ENCODE results near the gene YTHDF1. TPM values are rescaled to one million over a fixed set of nuclear protein-coding genes. Genes with fewer than 3 reads are reported as not detected.

The YTHDF1 gene
- polyA plus RNA-seq (2013), result 24.5 TPM

DNA sequence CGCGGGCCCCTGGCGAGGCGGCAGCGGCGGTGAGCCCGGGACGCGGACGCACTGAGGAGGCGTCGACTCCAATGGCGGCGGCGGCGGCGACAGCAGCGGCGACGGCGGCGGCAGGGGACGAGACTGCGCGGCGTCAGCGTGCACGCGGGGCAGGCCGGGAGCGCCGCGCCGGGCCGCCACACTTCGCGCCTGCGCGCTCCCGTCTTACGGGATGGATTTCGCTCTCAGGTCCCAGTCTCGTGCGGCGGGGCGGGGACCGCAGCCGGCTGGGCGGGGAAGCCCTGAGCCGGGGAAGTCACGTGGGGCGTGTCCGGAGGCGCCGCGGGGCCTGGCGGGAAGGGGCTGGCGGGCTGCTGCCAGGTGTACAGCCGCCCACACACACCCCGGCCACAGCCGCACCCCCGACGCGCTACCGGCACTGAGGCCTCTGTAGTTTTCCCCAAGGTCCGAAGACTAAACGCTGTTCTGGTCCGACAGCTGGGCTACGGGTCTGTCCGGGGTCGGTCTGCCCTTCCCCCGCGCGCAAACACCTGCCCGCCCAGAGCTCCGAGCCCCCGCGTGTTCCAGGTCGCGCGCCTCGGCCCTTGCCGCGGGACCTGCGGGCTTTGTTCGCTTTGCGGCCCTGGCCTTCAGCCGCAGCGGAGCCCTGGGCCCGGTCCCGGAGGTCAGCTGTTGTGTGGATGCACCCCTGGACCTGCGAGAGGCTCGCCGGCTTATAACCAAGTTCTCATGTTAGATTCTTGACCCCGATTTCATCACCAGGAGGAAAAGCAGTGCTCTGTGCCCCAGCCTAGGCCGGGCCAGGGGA, at the start of gene YTHDF1:
YTHDF1 (minus strand) TSS at position 91 of the 808 bp plus-strand sequence. CDS start 239 bp downstream, outside the sequence.
- Histone ChIP-seq H3K4me1 (ENCODE audit: control extremely low read depth in 1 of 4, control insufficient read depth in 4 of 4, insufficient read depth in 4 of 4, low read length in 3 of 4) (peaks cover 2 to 20% (median 18%) of the 10 kb centered on the region in 4 experiments), H3K4me3 (ENCODE audit: control insufficient read depth in 1 of 7, extremely low read depth in 1 of 7, insufficient read depth in 4 of 7, low read depth in 2 of 7, low read length in 6 of 7) (peak within 1 kb of the TSS; percentile 67 to 91 (median 83)), H3K36me3 (ENCODE audit: control insufficient read depth in 4 of 4, insufficient read depth in 4 of 4, low read length in 3 of 4) (peaks cover 16 to 34% (median 23%) of the 10 kb centered on the region in 4 experiments), H3K27me3 (replicated peaks in 2 of 5; ENCODE audit: control insufficient read depth in 4 of 5, insufficient read depth in 5 of 5, low read length in 4 of 5) (peaks cover 0 to 1% (median 0%) of the 10 kb centered on the region in 5 experiments), H3K27ac (ENCODE audit: insufficient read depth in 1 of 2, low read depth in 1 of 2, low read length in 2 of 2, poor library complexity in 1 of 2, severe bottlenecking in 2 of 2) (peak within 1 kb of the TSS; percentile 70 to 88), H3K9me3 (ENCODE audit: control extremely low read depth in 1 of 5, control insufficient read depth in 4 of 5, insufficient read depth in 2 of 5, low read depth in 1 of 5, low read length in 4 of 5) (no peaks in the 10 kb centered on the region)
- POLR2A ChIA-PET, result no interaction called here
- DNase-seq, result peak; percentile 93 to 96 (median 96)
- WGBS (ENCODE audit: insufficient coverage), result 1% methylated on average over 96 of the region's 96 CpGs
- CTCF ChIA-PET, result interaction anchor here (1.5 to 6.2 kb wide), 4 partner anchors 8 to 35 kb away, joined by 5 to 54 read pairs (median 11); no protein-coding TSS in a partner anchor

DNA sequence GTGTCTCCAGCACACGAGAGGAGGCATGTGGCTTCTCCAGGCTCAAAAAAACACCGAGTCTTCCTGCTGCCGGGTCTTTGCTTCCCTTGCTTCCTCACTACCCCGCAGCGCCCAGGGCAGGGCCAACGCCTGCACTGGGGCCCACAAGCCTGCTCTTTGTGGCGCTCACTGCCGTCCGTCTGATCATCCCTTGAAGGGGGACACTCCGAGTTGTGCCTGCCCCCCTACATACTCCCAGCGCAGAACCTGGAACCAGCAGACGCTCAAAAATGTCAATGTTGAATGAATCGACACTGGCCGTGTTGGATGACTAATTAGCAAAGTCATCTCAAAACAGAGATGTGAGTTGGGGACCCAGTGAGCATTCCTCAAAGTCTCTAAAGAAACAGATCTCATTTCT, 48.6 kb upstream of the YTHDF1 start:
- DNase-seq, result no peak

GRCh38 chr20:63264000-63264399, 48.1 kb upstream of the YTHDF1 start:
- Histone ChIP-seq H3K27ac (ENCODE audit: insufficient read depth in 1 of 2, low read depth in 1 of 2, low read length in 2 of 2, poor library complexity in 1 of 2, severe bottlenecking in 2 of 2) (no peak overlapping the region), H3K27me3 (replicated peaks in 2 of 5; ENCODE audit: control insufficient read depth in 4 of 5, insufficient read depth in 5 of 5, low read length in 4 of 5) (peaks cover 2 to 84% (median 19%) of the 10 kb centered on the region in 5 experiments), H3K4me1 (ENCODE audit: control extremely low read depth in 1 of 4, control insufficient read depth in 4 of 4, insufficient read depth in 4 of 4, low read length in 3 of 4) (peaks cover 0 to 2% (median 0%) of the 10 kb centered on the region in 4 experiments), H3K4me3 (ENCODE audit: control insufficient read depth in 1 of 7, extremely low read depth in 1 of 7, insufficient read depth in 4 of 7, low read depth in 2 of 7, low read length in 6 of 7) (no peak overlapping the region), H3K36me3 (ENCODE audit: control insufficient read depth in 4 of 4, insufficient read depth in 4 of 4, low read length in 3 of 4) (no peaks in the 10 kb centered on the region), H3K9me3 (ENCODE audit: control extremely low read depth in 1 of 5, control insufficient read depth in 4 of 5, insufficient read depth in 2 of 5, low read depth in 1 of 5, low read length in 4 of 5) (no peaks in the 10 kb centered on the region)
- CTCF ChIA-PET, result no interaction called here
- POLR2A ChIA-PET, result no interaction called here
- WGBS (ENCODE audit: insufficient coverage), result 95% methylated on average over 10 of the region's 10 CpGs
- no peak for DNase-seq

More for the DNA sequence above, 48.6 kb upstream of the YTHDF1 start:
- H3K9me3 ChIP-seq (ENCODE audit: control extremely low read depth in 1 of 5, control insufficient read depth in 4 of 5, insufficient read depth in 2 of 5, low read depth in 1 of 5, low read length in 4 of 5), result no peaks in the 10 kb centered on the region
- CTCF ChIA-PET, result no interaction called here
- peaks cover 0 to 2% (median 0%) of the 10 kb centered on the region in 4 experiments for H3K4me1 ChIP-seq (ENCODE audit: control extremely low read depth in 1 of 4, control insufficient read depth in 4 of 4, insufficient read depth in 4 of 4, low read length in 3 of 4)
- no peak overlapping the region for H3K4me3 ChIP-seq (ENCODE audit: control insufficient read depth in 1 of 7, extremely low read depth in 1 of 7, insufficient read depth in 4 of 7, low read depth in 2 of 7, low read length in 6 of 7)
- no peak overlapping the region for H3K27ac ChIP-seq (ENCODE audit: insufficient read depth in 1 of 2, low read depth in 1 of 2, low read length in 2 of 2, poor library complexity in 1 of 2, severe bottlenecking in 2 of 2)
- H3K27me3 ChIP-seq (replicated peaks in 2 of 5; ENCODE audit: control insufficient read depth in 4 of 5, insufficient read depth in 5 of 5, low read length in 4 of 5), result peaks cover 2 to 84% (median 18%) of the 10 kb centered on the region in 5 experiments
- H3K36me3 ChIP-seq (ENCODE audit: control insufficient read depth in 4 of 4, insufficient read depth in 4 of 4, low read length in 3 of 4), result no peaks in the 10 kb centered on the region
- WGBS (ENCODE audit: insufficient coverage), result 80% methylated on average over 13 of the region's 14 CpGs
- POLR2A ChIA-PET, result no interaction called here

DNA sequence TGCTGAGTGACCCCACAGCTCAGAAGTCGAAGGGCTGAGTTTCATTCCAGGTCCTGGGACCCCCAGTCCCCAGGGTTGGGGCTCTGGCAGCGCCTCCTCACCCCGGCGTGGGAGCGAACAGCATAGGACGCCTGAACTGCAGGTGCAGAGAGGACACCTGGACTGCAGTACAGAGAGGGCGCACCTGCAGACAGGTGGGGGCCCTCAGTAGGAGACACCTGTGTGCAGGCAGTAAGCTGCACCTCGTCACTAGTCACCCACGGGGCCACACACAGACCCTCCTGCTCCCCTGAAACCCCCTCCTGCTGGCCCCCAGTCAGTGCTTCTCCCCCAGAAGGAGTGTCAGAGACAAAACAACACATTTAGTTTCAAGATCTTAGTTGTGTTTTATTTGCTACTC, 46.9 kb upstream of the YTHDF1 start:
- Histone ChIP-seq H3K4me3 (ENCODE audit: control insufficient read depth in 1 of 7, extremely low read depth in 1 of 7, insufficient read depth in 4 of 7, low read depth in 2 of 7, low read length in 6 of 7) (no peak overlapping the region), H3K36me3 (ENCODE audit: control insufficient read depth in 4 of 4, insufficient read depth in 4 of 4, low read length in 3 of 4) (no peaks in the 10 kb centered on the region), H3K9me3 (ENCODE audit: control extremely low read depth in 1 of 5, control insufficient read depth in 4 of 5, insufficient read depth in 2 of 5, low read depth in 1 of 5, low read length in 4 of 5) (no peaks in the 10 kb centered on the region), H3K4me1 (ENCODE audit: control extremely low read depth in 1 of 4, control insufficient read depth in 4 of 4, insufficient read depth in 4 of 4, low read length in 3 of 4) (peaks cover 0 to 2% (median 0%) of the 10 kb centered on the region in 4 experiments), H3K27ac (ENCODE audit: insufficient read depth in 1 of 2, low read depth in 1 of 2, low read length in 2 of 2, poor library complexity in 1 of 2, severe bottlenecking in 2 of 2) (no peak overlapping the region), H3K27me3 (replicated peaks in 2 of 5; ENCODE audit: control insufficient read depth in 4 of 5, insufficient read depth in 5 of 5, low read length in 4 of 5) (peaks cover 2 to 83% (median 18%) of the 10 kb centered on the region in 5 experiments)
- CTCF ChIA-PET, result no interaction called here
- POLR2A ChIA-PET, result no interaction called here
- WGBS (ENCODE audit: insufficient coverage), result 93% methylated on average over 9 of the region's 9 CpGs
- no peak for DNase-seq

GRCh38 chr20:63261795-63262528, 46.0 kb upstream of the YTHDF1 start:
- ChIA-PET CTCF (no interaction called here), POLR2A (no interaction called here)
- H3K36me3 ChIP-seq (ENCODE audit: control insufficient read depth in 4 of 4, insufficient read depth in 4 of 4, low read length in 3 of 4), result no peaks in the 10 kb centered on the region
- no peaks in the 10 kb centered on the region for H3K9me3 ChIP-seq (ENCODE audit: control extremely low read depth in 1 of 5, control insufficient read depth in 4 of 5, insufficient read depth in 2 of 5, low read depth in 1 of 5, low read length in 4 of 5)
- no peak for DNase-seq
- no peak overlapping the region for H3K4me3 ChIP-seq (ENCODE audit: control insufficient read depth in 1 of 7, extremely low read depth in 1 of 7, insufficient read depth in 4 of 7, low read depth in 2 of 7, low read length in 6 of 7)
- 6% methylated on average over 21 of the region's 30 CpGs for WGBS (ENCODE audit: insufficient coverage)
- peaks cover 3 to 84% (median 18%) of the 10 kb centered on the region in 5 experiments for H3K27me3 ChIP-seq (replicated peaks in 2 of 5; ENCODE audit: control insufficient read depth in 4 of 5, insufficient read depth in 5 of 5, low read length in 4 of 5)
- no peak overlapping the region for H3K27ac ChIP-seq (ENCODE audit: insufficient read depth in 1 of 2, low read depth in 1 of 2, low read length in 2 of 2, poor library complexity in 1 of 2, severe bottlenecking in 2 of 2)
- peaks cover 0 to 2% (median 0%) of the 10 kb centered on the region in 4 experiments for H3K4me1 ChIP-seq (ENCODE audit: control extremely low read depth in 1 of 4, control insufficient read depth in 4 of 4, insufficient read depth in 4 of 4, low read length in 3 of 4)

DNA sequence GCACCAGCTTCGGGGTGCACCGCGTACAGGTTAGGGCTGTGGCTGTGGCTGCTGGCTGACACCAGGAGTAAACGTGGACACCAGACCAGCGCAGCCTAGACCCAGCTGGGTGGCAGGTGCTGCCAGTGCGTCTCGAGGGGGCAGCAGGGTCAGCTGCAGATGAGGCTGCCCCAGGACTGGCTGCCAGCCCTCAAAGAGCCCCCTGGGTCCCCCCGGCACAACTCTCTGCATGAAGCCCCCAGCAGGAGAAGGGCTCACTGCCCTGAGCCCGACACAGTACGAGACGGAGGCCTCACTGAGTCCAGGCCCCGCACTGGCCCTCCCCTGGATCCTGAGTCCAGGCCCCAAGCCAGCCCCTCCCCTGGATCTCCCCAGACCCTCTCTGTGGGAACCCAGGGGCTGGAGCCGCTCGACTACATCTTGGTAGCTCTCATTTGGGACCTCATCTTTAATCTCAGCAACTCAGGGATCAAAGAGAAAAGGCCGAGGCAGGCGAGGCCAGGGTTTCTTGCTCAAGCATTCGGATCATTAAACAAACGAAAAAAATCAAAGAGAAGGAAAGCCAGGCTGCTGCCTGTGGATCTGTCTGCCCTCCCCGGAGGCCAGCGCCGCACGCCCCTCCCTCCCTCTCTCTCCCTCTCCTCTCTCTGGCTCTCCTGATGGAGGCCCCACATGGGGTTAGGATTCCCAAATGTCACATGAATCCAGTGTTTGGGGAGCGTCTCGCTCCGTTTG, 45.3 kb upstream of the YTHDF1 start:
- CTCF ChIA-PET, result interaction anchor here (0.7 kb wide), 1 partner anchor 10 kb away, joined by 3 read pairs; no protein-coding TSS in a partner anchor

More for the DNA sequence above, 45.3 kb upstream of the YTHDF1 start:
- no peak overlapping the region for H3K27ac ChIP-seq (ENCODE audit: insufficient read depth in 1 of 2, low read depth in 1 of 2, low read length in 2 of 2, poor library complexity in 1 of 2, severe bottlenecking in 2 of 2)
- H3K4me3 ChIP-seq (ENCODE audit: control insufficient read depth in 1 of 7, extremely low read depth in 1 of 7, insufficient read depth in 4 of 7, low read depth in 2 of 7, low read length in 6 of 7), result no peak overlapping the region
- no peaks in the 10 kb centered on the region for H3K9me3 ChIP-seq (ENCODE audit: control extremely low read depth in 1 of 5, control insufficient read depth in 4 of 5, insufficient read depth in 2 of 5, low read depth in 1 of 5, low read length in 4 of 5)
- POLR2A ChIA-PET, result no interaction called here
- WGBS (ENCODE audit: insufficient coverage), result 84% methylated on average over 23 of the region's 25 CpGs
- no peak for DNase-seq
- peaks cover 0 to 2% (median 0%) of the 10 kb centered on the region in 4 experiments for H3K4me1 ChIP-seq (ENCODE audit: control extremely low read depth in 1 of 4, control insufficient read depth in 4 of 4, insufficient read depth in 4 of 4, low read length in 3 of 4)
- peaks cover 5 to 89% (median 24%) of the 10 kb centered on the region in 5 experiments for H3K27me3 ChIP-seq (replicated peaks in 2 of 5; ENCODE audit: control insufficient read depth in 4 of 5, insufficient read depth in 5 of 5, low read length in 4 of 5)
- no peaks in the 10 kb centered on the region for H3K36me3 ChIP-seq (ENCODE audit: control insufficient read depth in 4 of 4, insufficient read depth in 4 of 4, low read length in 3 of 4)

Measured in common myeloid progenitor, CD34-positive (primary cell).